Panc1 (cell line): ENCODE data around the gene ZNF764. TPM values are rescaled to one million over a fixed set of nuclear protein-coding genes. Genes with fewer than 3 reads are reported as not detected.

Experiments
- ATAC-seq: fragments of 200-7000 bp; cut with Tn5 transposase; 2 replicates; pipeline ENCODE4 v1.9.1; 2020; ENCODE audit warnings: mild to moderate bottlenecking, moderate library complexity
- BruUV-seq: library from RNA; stranded (reverse); fragments of 400-500 nt; replicated peaks from 2 replicates; lab custom pipeline; 2021; lab: Mats Ljungman, UMichigan
- CTCF ChIA-PET: fragments of 300-600 bp; sonication (Branson Sonifier 250); formaldehyde crosslinking; loops from one replicate; lab custom pipeline; 2022; ENCODE audit warnings: antibody characterized with exemption; lab: Charles Lee
- POLR2A ChIA-PET: fragments of 300-600 bp; sonication (Branson Sonifier 250); formaldehyde crosslinking; loops from one replicate; lab custom pipeline; 2022; ENCODE audit warnings: antibody characterized with exemption; lab: Charles Lee
- DNase-seq: peaks from one replicate; pipeline ENCODE4 v3.0.0-alpha.2; 2010; ENCODE audit warnings: low read depth, low spot score
- H3K27ac ChIP-seq: 2 replicates; pipeline ENCODE4 v1.5.1; 2011; ENCODE audit warnings: mild to moderate bottlenecking, low read length, inconsistent platforms
- H3K27me3 ChIP-seq: fragments of 200-500 bp; sonication (Bioruptor generic); 2 replicates; pipeline ENCODE4 v1.6.0; 2014; ENCODE audit warnings: low read length, inconsistent platforms; ENCODE audit not compliant: control insufficient read depth, insufficient read depth
- H3K36me3 ChIP-seq: fragments of 200-500 bp; sonication (Bioruptor generic); 2 replicates; pipeline ENCODE4 v1.5.1; 2014; ENCODE audit warnings: inconsistent platforms, mild to moderate bottlenecking, low read length, moderate library complexity; ENCODE audit not compliant: control insufficient read depth, insufficient read depth
- H3K4me1 ChIP-seq: 2 replicates; pipeline ENCODE4 v1.5.1; 2011; ENCODE audit warnings: inconsistent platforms, mild to moderate bottlenecking, low read length, moderate library complexity; ENCODE audit not compliant: control insufficient read depth, insufficient read depth
- H3K4me3 ChIP-seq, 2 experiments: 2 replicates each; pipeline ENCODE4 v1.5.1; 2011 to 2012; ENCODE audit warnings: low read depth in 2 of 2, low read length in 2 of 2, mild to moderate bottlenecking in 2 of 2, inconsistent platforms in 1 of 2, moderate library complexity in 1 of 2
- H3K9me3 ChIP-seq: fragments of 200-500 bp; sonication (Bioruptor generic); 2 replicates; pipeline ENCODE4 v1.5.1; 2014; ENCODE audit warnings: low read depth, mild to moderate bottlenecking, inconsistent platforms, low read length, moderate library complexity; ENCODE audit not compliant: control insufficient read depth, insufficient read depth
- POLR2AphosphoS5 ChIP-seq: IDR thresholded peaks from 2 replicates; pipeline ENCODE4 v1.6.1; 2012; ENCODE audit warnings: mild to moderate bottlenecking, low read depth, low read length, moderate library complexity
- SIN3A ChIP-seq: IDR thresholded peaks from 2 replicates; pipeline ENCODE4 v1.6.1; 2012; ENCODE audit warnings: low read depth, mild to moderate bottlenecking, low read length, moderate library complexity, borderline replicate concordance; ENCODE audit not compliant: insufficient read depth
- TCF7L2 ChIP-seq: IDR thresholded peaks from 2 replicates; pipeline ENCODE4 v1.6.1; 2011; ENCODE audit warnings: mild to moderate bottlenecking, low read depth, low read length, inconsistent platforms
- in situ Hi-C: cut with HindIII; loops from 2 replicates; pipeline ENCODE4 v1.10.0; 2016; ENCODE audit warnings: low sequenced_read_pairs, low pct_unique_long_range_greater_than_20kb
- intact Hi-C: fragments of 100-400 bp; cut with micrococcal nuclease; formaldehyde crosslinking; loops from one replicate; pipeline ENCODE4 v1.10.0; 2022; ENCODE audit not compliant: unreplicated experiment
- total RNA-seq: library from RNA; stranded (reverse); gene quantifications from one replicate; pipeline ENCODE4 v1.2.1, GENCODE V29; 2021; ENCODE audit not compliant: unreplicated experiment
- TF ChIP-seq, protein P1 (sequence below): fragments of 450-650 bp; IDR thresholded peaks from 2 replicates; pipeline ENCODE4 v1.5.1; 2017; ENCODE audit warnings: mild to moderate bottlenecking
- TF ChIP-seq, protein P2 (sequence below), 2 experiments: IDR thresholded peaks; 2 replicates each; pipeline ENCODE4 v1.6.1; 2011 to 2012; ENCODE audit warnings: low read depth in 2 of 2, control low read depth in 1 of 2, low read length in 1 of 2, mild to moderate bottlenecking in 1 of 2, moderate library complexity in 1 of 2; ENCODE audit not compliant: insufficient read depth in 1 of 2

The ZNF764 gene
- total RNA-seq, 1 experiment from 2014 or later: 16.7 TPM

- Histone ChIP-seq H3K27me3 (no peaks in the 10 kb centered on the region), H3K4me3 (peak overlapping the region; percentile 58 to 67), H3K27ac (peak overlapping the region; percentile 99), H3K4me1 (peaks cover 15% of the 10 kb centered on the region), H3K36me3 (no peaks in the 10 kb centered on the region), H3K9me3 (no peaks in the 10 kb centered on the region)
- ATAC-seq (peak; percentile 64), DNase-seq (no peak)
- TF ChIP-seq SIN3A: no peak
- TF ChIP-seq, protein P1, sequence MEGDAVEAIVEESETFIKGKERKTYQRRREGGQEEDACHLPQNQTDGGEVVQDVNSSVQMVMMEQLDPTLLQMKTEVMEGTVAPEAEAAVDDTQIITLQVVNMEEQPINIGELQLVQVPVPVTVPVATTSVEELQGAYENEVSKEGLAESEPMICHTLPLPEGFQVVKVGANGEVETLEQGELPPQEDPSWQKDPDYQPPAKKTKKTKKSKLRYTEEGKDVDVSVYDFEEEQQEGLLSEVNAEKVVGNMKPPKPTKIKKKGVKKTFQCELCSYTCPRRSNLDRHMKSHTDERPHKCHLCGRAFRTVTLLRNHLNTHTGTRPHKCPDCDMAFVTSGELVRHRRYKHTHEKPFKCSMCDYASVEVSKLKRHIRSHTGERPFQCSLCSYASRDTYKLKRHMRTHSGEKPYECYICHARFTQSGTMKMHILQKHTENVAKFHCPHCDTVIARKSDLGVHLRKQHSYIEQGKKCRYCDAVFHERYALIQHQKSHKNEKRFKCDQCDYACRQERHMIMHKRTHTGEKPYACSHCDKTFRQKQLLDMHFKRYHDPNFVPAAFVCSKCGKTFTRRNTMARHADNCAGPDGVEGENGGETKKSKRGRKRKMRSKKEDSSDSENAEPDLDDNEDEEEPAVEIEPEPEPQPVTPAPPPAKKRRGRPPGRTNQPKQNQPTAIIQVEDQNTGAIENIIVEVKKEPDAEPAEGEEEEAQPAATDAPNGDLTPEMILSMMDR: peak; percentile 66
- TF ChIP-seq POLR2AphosphoS5: no peak
- intact Hi-C loops: no loop called here
- in situ Hi-C loops: no loop called here
- CTCF ChIA-PET: interaction anchor here (0.5 to 1.6 kb wide), 6 partner anchors 25 to 200 kb away, joined by 3 to 9 read pairs (median 3); partner anchors contain the start of genes DCTPP1 and PRR14
- no TSS peak for BruUV-seq
- POLR2A ChIA-PET: interaction anchor here (0.5 to 0.6 kb wide), 3 partner anchors 101 to 160 kb away, joined by 3 to 8 read pairs (median 5); partner anchors contain the start of gene DCTPP1
These were observed 22.4 kb downstream of the ZNF764 start for GRCh38 chr16:30535777-30536190.

DNA sequence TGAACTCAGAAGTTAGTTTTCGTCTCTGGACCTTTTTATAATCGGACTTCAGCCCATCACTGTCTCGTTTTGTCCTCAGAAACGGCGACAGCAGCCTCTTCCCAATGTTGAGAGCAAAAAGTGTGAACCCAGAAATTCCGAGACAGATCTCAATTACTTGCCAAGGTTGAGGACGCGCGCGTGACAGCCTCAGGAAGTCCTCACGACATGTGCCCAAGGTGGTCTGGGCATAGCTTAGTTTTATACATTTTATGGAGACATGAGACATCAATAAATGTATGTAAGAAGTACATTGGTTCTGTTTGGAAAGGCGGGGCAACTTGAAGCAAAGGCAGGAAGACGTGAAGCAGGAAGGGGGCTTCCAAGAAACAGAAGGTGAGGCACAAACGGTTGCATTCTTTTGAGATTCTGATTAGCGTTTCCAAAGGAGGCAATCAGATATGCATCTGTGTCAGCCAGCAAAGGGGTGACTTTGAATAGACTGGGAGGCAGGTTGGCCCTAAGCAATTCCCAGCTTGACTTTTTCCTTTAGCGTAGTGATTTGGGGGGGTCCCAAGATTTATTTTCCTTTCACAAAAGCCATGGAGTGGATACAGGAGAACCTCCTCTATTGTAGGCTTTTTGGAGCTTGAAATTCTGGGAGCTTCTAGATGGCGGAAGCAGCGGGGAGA, 22.9 kb downstream of the ZNF764 start:
- H3K9me3 ChIP-seq: no peaks in the 10 kb centered on the region
- peaks cover 15% of the 10 kb centered on the region for H3K4me1 ChIP-seq
- H3K36me3 ChIP-seq: no peaks in the 10 kb centered on the region
- TF ChIP-seq, protein P1: no peak
- no peak for TF ChIP-seq POLR2AphosphoS5
- TF ChIP-seq SIN3A: no peak
- TF ChIP-seq, protein P2, sequence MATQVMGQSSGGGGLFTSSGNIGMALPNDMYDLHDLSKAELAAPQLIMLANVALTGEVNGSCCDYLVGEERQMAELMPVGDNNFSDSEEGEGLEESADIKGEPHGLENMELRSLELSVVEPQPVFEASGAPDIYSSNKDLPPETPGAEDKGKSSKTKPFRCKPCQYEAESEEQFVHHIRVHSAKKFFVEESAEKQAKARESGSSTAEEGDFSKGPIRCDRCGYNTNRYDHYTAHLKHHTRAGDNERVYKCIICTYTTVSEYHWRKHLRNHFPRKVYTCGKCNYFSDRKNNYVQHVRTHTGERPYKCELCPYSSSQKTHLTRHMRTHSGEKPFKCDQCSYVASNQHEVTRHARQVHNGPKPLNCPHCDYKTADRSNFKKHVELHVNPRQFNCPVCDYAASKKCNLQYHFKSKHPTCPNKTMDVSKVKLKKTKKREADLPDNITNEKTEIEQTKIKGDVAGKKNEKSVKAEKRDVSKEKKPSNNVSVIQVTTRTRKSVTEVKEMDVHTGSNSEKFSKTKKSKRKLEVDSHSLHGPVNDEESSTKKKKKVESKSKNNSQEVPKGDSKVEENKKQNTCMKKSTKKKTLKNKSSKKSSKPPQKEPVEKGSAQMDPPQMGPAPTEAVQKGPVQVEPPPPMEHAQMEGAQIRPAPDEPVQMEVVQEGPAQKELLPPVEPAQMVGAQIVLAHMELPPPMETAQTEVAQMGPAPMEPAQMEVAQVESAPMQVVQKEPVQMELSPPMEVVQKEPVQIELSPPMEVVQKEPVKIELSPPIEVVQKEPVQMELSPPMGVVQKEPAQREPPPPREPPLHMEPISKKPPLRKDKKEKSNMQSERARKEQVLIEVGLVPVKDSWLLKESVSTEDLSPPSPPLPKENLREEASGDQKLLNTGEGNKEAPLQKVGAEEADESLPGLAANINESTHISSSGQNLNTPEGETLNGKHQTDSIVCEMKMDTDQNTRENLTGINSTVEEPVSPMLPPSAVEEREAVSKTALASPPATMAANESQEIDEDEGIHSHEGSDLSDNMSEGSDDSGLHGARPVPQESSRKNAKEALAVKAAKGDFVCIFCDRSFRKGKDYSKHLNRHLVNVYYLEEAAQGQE (IDR thresholded peaks at IDR 0.05; ENCODE audit: insufficient read depth in 1 of 2, low read depth in 2 of 2, low read length in 1 of 2): no peak
- TF ChIP-seq TCF7L2: peak; percentile 30; the same call in 1 of the 2 replicates
- TSS peak; percentile 98 for BruUV-seq
- in situ Hi-C loops (no loop called here), intact Hi-C loops (no loop called here)
- H3K27ac ChIP-seq: peak overlapping the region; percentile 99
- H3K4me3 ChIP-seq: peak overlapping the region; percentile 58 to 67
- no peaks in the 10 kb centered on the region for H3K27me3 ChIP-seq
- DNase-seq: peak; percentile 47
- ATAC-seq: peak; percentile 14
- CTCF ChIA-PET: interaction anchor here (0.6 to 1.6 kb wide), 4 partner anchors 26 to 200 kb away, joined by 3 to 5 read pairs (median 3); partner anchors contain the start of gene DCTPP1
- POLR2A ChIA-PET: interaction anchor here (0.5 to 0.6 kb wide), 3 partner anchors 10 to 105 kb away, joined by 3 to 5 read pairs (median 4); partner anchors contain the start of gene DCTPP1
